ENCODE results near the gene CCDC106.

Gene CCDC106

DNA sequence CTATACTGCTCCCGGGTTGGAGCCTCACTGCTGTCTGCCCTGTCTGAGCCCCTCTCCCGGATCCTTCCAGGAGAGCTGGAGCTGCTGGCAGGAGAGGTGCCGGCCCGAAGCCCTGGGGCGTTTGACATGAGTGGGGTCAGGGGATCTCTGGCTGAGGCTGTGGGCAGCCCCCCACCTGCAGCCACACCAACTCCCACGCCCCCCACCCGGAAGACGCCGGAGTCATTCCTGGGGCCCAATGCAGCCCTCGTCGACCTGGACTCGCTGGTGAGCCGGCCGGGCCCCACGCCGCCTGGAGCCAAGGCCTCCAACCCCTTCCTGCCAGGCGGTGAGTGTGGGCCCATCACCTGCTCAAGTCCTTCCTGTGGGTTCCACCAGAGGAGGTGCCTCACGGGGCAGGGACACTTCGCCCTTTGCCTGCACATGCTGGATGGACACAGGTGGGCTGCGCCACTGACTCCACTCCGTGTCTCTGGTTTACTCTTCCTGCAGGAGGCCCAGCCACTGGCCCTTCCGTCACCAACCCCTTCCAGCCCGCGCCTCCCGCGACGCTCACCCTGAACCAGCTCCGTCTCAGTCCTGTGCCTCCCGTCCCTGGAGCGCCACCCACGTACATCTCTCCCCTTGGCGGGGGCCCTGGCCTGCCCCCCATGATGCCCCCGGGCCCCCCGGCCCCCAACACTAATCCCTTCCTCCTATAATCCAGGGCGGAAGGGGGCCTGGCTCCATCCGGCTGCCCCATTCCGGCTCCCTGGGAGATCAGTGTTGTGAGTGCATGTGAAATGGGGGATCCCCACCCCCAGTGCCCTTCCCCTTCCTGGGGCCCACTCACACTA, 46.9 kb downstream of the CCDC106 start:
- TF ChIP-seq, protein P1, sequence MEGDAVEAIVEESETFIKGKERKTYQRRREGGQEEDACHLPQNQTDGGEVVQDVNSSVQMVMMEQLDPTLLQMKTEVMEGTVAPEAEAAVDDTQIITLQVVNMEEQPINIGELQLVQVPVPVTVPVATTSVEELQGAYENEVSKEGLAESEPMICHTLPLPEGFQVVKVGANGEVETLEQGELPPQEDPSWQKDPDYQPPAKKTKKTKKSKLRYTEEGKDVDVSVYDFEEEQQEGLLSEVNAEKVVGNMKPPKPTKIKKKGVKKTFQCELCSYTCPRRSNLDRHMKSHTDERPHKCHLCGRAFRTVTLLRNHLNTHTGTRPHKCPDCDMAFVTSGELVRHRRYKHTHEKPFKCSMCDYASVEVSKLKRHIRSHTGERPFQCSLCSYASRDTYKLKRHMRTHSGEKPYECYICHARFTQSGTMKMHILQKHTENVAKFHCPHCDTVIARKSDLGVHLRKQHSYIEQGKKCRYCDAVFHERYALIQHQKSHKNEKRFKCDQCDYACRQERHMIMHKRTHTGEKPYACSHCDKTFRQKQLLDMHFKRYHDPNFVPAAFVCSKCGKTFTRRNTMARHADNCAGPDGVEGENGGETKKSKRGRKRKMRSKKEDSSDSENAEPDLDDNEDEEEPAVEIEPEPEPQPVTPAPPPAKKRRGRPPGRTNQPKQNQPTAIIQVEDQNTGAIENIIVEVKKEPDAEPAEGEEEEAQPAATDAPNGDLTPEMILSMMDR (IDR thresholded peaks at IDR 0.05; ENCODE audit: insufficient read depth, low read length, missing control alignments), result no peak
- ChIA-PET POLR2A (no interaction called here), CTCF (no interaction called here)
- DNase-seq (ENCODE audit: low read depth, low spot score), result no peak
- no peak overlapping the region for H3K4me3 ChIP-seq (ENCODE audit: low read depth, low read length)

DNA sequence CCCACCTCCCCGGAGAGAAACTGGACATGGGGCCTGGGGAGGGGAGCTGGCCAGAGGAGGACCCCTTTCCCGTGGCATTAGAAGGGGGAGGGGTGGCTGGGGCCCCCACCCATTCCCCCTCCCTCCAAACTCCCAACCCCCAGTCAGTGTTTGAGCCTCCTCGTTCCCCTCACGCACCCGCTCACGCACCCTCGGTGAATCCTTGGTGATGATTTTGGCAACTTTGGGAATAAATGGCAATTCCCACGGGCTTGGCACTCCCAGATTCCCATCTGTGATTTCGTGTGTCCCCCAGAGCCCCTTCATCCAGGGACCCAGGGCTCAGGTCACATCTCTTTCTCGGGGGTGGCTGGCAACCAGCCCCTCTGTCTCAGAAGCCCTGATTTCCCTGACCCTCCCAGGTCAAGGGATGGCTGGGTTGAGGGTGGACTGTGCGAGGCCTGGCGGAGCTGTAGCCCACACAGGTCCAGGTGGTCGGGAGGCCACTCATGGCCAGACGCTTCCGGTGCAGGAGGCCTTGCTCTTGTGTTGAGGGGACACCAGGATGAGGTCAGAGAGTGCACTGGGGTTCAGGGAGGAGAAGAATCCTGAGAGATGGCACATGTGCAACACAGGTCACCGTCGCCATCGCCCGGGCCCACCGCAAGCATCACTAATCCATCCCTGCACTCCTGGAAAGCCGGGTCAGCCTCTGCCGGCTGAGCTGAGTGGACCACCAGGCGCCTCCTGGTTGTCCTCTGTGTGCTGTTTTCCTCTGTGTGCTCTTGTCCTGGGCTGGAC, 47.7 kb downstream of the CCDC106 start:
- POLR2A ChIA-PET, result no interaction called here

DNA sequence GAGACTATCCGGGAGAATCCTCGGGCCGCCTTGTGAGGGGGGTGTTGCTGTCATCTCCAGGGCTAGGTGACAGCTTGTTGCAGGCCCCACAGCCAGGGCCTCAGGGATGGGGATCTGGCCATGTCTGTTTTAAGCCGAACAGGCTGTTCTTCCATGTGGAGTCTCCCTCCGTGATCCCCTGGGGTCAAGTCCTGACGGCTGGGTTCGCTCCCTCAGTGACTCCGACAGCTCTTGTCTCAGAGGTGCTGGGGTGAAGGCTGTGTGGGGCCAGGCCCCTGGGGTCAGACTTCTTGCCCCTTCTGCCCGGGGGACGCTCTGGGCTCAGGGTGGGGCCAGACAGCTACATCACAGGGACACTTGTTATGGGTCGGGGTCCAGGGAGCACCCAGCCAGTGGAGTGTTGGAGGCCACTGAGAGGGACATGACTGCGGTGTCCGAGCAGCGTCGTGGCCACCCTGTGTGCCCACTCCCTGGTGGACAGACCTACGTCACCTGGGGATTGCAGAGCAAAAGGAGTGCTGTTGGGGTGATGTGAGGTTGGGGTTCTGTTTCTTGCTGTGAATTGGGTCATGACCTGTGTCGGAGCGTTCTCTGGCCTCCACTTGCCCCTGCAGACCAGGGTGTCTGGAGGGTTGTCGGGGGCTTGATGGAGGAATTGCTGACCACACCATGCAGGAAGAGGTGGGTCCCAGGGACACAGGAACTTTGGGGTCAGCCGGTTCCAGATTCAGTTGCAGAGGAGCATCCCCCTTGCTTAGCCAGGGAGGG, 48.5 kb downstream of the CCDC106 start:
- TF ChIP-seq, protein P1 (IDR thresholded peaks at IDR 0.05; ENCODE audit: insufficient read depth, low read length, missing control alignments), result no peak
- no peak overlapping the region for H3K4me3 ChIP-seq (ENCODE audit: low read depth, low read length)
- ChIA-PET POLR2A (no interaction called here), CTCF (no interaction called here)
- DNase-seq (ENCODE audit: low read depth, low spot score), result no peak

More for the DNA sequence above, 47.7 kb downstream of the CCDC106 start:
- no peak for DNase-seq (ENCODE audit: low read depth, low spot score)
- CTCF ChIA-PET, result no interaction called here
- H3K4me3 ChIP-seq (ENCODE audit: low read depth, low read length), result no peak overlapping the region
- TF ChIP-seq, protein P1 (IDR thresholded peaks at IDR 0.05; ENCODE audit: insufficient read depth, low read length, missing control alignments), result no peak

DNA sequence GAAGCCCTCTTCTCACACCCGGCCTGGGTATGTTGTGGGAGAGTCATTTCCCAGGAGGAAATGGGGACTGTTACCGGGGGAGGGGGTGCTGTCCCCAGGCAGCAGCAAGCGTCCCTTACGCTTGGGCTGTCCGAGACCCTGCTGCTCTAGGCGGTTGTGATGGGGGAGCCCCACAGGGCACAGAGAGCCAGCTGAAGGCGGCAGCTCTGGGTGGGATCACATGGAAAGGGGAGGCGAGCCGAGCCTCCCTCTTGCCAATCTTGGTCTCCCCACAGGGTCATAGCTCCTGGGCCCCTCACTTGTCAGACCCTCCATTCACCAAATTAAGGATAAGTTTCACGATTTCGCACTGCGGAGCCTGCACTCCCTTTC, 49.0 kb downstream of the CCDC106 start:
- DNase-seq (ENCODE audit: low read depth, low spot score), result no peak
- no peak overlapping the region for H3K4me3 ChIP-seq (ENCODE audit: low read depth, low read length)
- TF ChIP-seq, protein P1 (IDR thresholded peaks at IDR 0.05; ENCODE audit: insufficient read depth, low read length, missing control alignments), result no peak
- POLR2A ChIA-PET, result no interaction called here
- CTCF ChIA-PET, result no interaction called here

DNA sequence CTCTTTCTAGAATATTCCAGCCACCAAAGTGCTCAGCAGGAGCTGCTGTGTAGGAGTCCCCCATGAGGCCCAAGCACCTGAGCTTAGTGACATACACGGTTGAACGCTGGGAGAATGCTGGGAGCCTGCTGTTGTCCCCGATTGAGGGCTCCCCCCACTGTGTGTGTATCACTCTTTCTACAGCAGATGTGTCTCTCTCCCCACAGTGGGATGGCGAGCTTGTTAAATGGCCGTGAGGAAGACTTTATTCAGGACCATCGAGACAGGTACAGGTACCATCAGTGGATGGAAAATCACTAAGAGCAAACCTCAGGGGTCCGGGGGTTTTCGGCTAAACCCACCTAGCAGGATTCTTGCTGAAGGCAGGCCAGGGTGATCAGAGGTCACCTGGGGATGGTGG, 49.7 kb downstream of the CCDC106 start:
- CTCF ChIA-PET, result no interaction called here
- TF ChIP-seq, protein P1 (IDR thresholded peaks at IDR 0.05; ENCODE audit: insufficient read depth, low read length, missing control alignments), result no peak
- POLR2A ChIA-PET, result no interaction called here

DNA sequence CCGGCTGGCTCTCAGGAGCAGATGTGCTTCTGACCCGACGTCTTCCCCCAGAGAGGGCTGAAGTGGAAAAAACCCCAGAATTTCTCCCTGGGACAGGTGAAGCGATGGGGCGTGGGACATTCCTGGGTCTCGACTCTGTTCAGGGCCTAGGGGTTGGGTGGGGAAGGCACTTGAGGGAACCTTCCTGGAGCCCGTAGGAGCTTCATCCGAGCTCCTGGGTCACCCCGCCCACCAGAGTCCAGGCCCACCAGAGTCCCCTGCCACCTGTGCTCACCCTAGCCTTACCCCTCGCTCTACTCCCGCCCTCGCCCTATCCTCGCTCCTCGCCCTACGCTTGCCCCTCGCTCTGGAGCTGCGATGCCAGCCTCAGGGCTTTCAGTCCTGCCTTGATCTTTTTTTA, 50.2 kb downstream of the CCDC106 start:
- no peak for DNase-seq (ENCODE audit: low read depth, low spot score)
- H3K4me3 ChIP-seq (ENCODE audit: low read depth, low read length), result no peak overlapping the region
- TF ChIP-seq, protein P1 (IDR thresholded peaks at IDR 0.05; ENCODE audit: insufficient read depth, low read length, missing control alignments), result no peak
- ChIA-PET CTCF (no interaction called here), POLR2A (no interaction called here)

More for the DNA sequence above, 49.7 kb downstream of the CCDC106 start:
- DNase-seq (ENCODE audit: low read depth, low spot score), result no peak
- H3K4me3 ChIP-seq (ENCODE audit: low read depth, low read length), result no peak overlapping the region

Measured in AG04449 (cell line).